ENCODE results near the gene MRPL4. TPM values are rescaled to one million over a fixed set of nuclear protein-coding genes. Genes with fewer than 3 reads are reported as not detected.

The MRPL4 gene
- total and polyA plus RNA-seq, 2 of the 13 experiments (the other 11 are each of a cell fraction or from before 2014, with no cell fraction given), result 40.6 to 42.5 TPM

DNA sequence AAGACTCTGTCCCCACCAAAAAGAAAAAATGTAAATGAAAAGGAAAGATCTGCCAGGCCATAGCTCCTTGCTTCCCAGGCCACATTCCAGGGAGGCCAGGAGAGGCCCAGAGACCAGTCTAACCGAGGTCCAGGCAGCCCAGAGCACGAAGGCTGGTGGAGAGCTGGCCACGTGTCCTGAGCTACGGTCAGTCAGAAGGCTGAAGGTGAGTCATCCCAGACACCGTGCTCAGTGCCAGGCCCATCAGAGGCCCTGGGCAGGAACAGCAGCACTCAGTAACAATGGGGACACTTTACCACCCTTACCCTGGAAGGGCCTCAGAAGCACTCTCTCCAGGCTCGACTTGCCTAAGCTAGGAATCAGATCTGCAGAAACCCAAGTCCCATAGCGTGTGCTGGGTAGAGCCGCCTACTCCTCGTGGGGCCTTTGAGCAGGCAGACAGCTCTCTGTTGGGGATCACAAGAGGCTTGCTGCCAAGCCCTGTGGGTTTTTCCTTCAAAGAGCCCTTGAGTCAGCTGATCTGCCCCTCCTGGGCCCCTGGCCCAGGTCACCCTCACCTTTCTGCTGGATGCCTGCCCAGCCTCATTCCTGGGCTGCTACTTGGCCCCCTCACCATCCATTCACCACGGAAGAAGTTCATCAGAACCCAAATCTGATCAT is 45.7 kb upstream of the MRPL4 start (continued):
- TF ChIP-seq ZNF883 (CRISPR knock-in tag; IDR thresholded peaks at IDR 0.05; ENCODE audit: not compliant biosample characterization) (no peak), JUNB (CRISPR knock-in tag; IDR thresholded peaks at IDR 0.05; ENCODE audit: borderline replicate concordance) (0 out of 2 replicates have a peak, but pooled peaks have one; percentile 27), ZNF264 (CRISPR knock-in tag; IDR thresholded peaks at IDR 0.05) (no peak), SAFB2 (CRISPR knock-in tag; IDR thresholded peaks at IDR 0.05; ENCODE audit: borderline replicate concordance, low read depth) (no peak), SRSF4 (IDR thresholded peaks at IDR 0.05; ENCODE audit: low read depth, low read length, poor library complexity, severe bottlenecking) (no peak), XRCC5 (optimal IDR thresholded peaks at IDR 0.05; ENCODE audit: low read length) (no peak), NAIF1 (CRISPR knock-in tag; IDR thresholded peaks at IDR 0.05; ENCODE audit: borderline replicate concordance) (no peak), ZFP37 (CRISPR knock-in tag; IDR thresholded peaks at IDR 0.05; ENCODE audit: borderline replicate concordance) (0 out of 2 replicates have a peak, but pooled peaks have one; percentile 65), SIN3B (IDR thresholded peaks at IDR 0.05; ENCODE audit: low read length) (no peak), KAT2B (IDR thresholded peaks at IDR 0.05; ENCODE audit: borderline replicate concordance, low read depth, low read length) (no peak), FIP1L1 (IDR thresholded peaks at IDR 0.05; ENCODE audit: borderline replicate concordance, insufficient read depth, low read depth, low read length) (no peak), ZBTB8A (CRISPR knock-in tag; IDR thresholded peaks at IDR 0.05; ENCODE audit: borderline replicate concordance, low read depth) (no peak), SCMH1 (CRISPR knock-in tag; IDR thresholded peaks at IDR 0.05; ENCODE audit: borderline replicate concordance) (no peak), ZNF510 (CRISPR knock-in tag; IDR thresholded peaks at IDR 0.05; ENCODE audit: low read depth) (peak; percentile 32; the same call in 1 of the 2 replicates), SNRNP70 (IDR thresholded peaks at IDR 0.05; ENCODE audit: low read depth, low read length) (no peak), POLR2G (IDR thresholded peaks at IDR 0.05; ENCODE audit: low read depth, low read length) (no peak)
- TF ChIP-seq, protein P1, sequence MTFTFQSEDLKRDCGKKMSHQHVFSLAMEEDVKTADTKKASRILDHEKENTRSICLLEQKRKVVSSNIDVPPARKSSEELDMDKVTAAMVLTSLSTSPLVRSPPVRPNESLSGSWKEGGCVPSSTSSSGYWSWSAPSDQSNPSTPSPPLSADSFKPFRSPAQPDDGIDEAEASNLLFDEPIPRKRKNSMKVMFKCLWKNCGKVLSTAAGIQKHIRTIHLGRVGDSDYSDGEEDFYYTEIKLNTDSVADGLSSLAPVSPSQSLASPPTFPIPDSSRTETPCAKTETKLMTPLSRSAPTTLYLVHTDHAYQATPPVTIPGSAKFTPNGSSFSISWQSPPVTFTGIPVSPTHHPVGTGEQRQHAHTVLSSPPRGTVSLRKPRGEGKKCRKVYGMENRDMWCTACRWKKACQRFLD (CRISPR knock-in tag; IDR thresholded peaks at IDR 0.05; ENCODE audit: borderline replicate concordance), result 0 out of 2 replicates have a peak, but pooled peaks have one; percentile 41
- TF ChIP-seq, protein P2, sequence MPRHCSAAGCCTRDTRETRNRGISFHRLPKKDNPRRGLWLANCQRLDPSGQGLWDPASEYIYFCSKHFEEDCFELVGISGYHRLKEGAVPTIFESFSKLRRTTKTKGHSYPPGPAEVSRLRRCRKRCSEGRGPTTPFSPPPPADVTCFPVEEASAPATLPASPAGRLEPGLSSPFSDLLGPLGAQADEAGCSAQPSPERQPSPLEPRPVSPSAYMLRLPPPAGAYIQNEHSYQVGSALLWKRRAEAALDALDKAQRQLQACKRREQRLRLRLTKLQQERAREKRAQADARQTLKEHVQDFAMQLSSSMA (CRISPR knock-in tag; IDR thresholded peaks at IDR 0.05), result no peak
- TF ChIP-seq, protein P3, sequence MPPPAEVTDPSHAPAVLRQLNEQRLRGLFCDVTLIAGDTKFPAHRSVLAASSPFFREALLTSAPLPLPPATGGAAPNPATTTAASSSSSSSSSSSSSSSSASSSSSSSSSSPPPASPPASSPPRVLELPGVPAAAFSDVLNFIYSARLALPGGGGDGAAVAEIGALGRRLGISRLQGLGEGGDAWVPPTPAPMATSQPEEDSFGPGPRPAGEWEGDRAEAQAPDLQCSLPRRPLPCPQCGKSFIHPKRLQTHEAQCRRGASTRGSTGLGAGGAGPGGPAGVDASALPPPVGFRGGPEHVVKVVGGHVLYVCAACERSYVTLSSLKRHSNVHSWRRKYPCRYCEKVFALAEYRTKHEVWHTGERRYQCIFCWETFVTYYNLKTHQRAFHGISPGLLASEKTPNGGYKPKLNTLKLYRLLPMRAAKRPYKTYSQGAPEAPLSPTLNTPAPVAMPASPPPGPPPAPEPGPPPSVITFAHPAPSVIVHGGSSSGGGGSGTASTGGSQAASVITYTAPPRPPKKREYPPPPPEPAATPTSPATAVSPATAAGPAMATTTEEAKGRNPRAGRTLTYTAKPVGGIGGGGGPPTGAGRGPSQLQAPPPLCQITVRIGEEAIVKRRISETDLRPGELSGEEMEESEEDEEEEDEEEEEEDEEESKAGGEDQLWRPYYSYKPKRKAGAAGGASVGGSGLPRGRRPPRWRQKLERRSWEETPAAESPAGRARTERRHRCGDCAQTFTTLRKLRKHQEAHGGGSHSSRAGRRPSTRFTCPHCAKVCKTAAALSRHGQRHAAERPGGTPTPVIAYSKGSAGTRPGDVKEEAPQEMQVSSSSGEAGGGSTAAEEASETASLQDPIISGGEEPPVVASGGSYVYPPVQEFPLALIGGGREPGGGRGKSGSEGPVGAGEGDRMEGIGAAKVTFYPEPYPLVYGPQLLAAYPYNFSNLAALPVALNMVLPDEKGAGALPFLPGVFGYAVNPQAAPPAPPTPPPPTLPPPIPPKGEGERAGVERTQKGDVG (CRISPR knock-in tag; IDR thresholded peaks at IDR 0.05; ENCODE audit: borderline replicate concordance), result no peak

Measured in HepG2 (cell line).